ENCODE measurements around the gene IRAK3. TPM values are rescaled to one million over a fixed set of nuclear protein-coding genes. Genes with fewer than 3 reads are reported as not detected.

IRAK3 gene
- total RNA-seq, 4 donors from 2014 or later = 3.0 to 26.4 (median 7.8) TPM

DNA sequence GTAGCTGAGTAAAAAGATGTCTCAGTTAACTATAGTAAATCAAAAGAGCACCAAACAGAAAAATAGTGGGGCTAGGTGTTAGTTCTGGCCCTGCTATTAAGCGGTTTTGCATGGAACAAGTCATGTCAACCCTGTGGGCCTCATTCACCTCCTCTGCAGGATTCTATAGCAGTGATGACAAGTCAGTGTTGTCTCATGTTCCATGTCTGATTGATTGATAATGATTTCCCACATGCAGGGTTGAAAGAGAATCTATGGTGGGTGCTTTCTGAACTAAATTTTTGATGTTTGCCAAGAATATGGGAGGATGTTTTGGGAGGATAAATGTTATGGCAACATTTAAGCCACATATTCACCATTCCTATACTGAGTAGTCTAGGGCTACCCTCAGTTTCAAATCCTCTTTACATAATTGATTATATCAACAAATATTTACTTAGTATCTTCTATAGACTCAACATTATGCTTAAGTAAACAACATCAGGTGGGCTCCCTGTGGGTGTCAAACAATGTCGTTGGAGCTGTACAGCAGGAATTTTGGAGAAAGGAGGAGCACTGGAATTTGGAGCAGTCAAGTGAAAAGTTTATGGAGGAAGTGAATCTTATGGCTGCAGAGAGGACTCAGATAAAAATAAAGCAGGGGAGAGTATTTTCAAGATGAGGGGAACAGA lies 48.6 kb downstream of the IRAK3 start:
- Histone ChIP-seq H3K9me3 (no peaks in the 10 kb centered on the region), H3K27ac (no peak overlapping the region), H3K4me3 (no peak overlapping the region), H3K4me1 (peaks cover 0 to 7% (median 0%) of the 10 kb centered on the region in 4 donors), H3K36me3 (no peaks in the 10 kb centered on the region), H3K27me3 (no peaks in the 10 kb centered on the region)
- DNase-seq = no peak
- TF ChIP-seq, protein P1, sequence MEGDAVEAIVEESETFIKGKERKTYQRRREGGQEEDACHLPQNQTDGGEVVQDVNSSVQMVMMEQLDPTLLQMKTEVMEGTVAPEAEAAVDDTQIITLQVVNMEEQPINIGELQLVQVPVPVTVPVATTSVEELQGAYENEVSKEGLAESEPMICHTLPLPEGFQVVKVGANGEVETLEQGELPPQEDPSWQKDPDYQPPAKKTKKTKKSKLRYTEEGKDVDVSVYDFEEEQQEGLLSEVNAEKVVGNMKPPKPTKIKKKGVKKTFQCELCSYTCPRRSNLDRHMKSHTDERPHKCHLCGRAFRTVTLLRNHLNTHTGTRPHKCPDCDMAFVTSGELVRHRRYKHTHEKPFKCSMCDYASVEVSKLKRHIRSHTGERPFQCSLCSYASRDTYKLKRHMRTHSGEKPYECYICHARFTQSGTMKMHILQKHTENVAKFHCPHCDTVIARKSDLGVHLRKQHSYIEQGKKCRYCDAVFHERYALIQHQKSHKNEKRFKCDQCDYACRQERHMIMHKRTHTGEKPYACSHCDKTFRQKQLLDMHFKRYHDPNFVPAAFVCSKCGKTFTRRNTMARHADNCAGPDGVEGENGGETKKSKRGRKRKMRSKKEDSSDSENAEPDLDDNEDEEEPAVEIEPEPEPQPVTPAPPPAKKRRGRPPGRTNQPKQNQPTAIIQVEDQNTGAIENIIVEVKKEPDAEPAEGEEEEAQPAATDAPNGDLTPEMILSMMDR (IDR thresholded peaks at IDR 0.05) = no peak
- TF ChIP-seq POLR2A (IDR thresholded peaks at IDR 0.05) = no peak

DNA sequence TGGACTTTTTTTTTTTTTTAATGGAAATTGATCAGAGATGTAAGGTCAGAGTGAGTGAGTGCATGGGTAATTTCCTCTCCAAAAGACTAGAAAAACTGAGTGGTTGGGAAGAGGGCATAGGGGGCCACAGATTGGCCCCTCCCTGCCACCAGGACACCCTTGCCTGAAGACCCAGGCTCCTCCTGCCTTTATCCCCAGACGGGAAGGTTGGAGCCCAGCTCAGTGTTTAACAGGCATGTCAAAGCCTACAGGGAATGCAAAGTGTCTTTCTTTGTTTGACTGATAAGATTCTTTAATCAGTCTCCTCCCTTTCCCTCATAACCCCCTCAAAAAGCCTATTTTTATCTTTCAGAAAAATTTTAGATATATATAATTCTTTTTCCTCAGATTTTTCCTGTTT lies 50.3 kb downstream of the IRAK3 start:
- Histone ChIP-seq H3K9me3 (no peaks in the 10 kb centered on the region), H3K4me3 (no peak overlapping the region), H3K27ac (no peak overlapping the region), H3K36me3 (no peaks in the 10 kb centered on the region), H3K4me1 (peaks cover 0 to 7% (median 0%) of the 10 kb centered on the region in 4 donors), H3K27me3 (no peaks in the 10 kb centered on the region)
- TF ChIP-seq, protein P1 (IDR thresholded peaks at IDR 0.05) = no peak
- no peak for TF ChIP-seq POLR2A (IDR thresholded peaks at IDR 0.05)
- DNase-seq = no peak

DNA sequence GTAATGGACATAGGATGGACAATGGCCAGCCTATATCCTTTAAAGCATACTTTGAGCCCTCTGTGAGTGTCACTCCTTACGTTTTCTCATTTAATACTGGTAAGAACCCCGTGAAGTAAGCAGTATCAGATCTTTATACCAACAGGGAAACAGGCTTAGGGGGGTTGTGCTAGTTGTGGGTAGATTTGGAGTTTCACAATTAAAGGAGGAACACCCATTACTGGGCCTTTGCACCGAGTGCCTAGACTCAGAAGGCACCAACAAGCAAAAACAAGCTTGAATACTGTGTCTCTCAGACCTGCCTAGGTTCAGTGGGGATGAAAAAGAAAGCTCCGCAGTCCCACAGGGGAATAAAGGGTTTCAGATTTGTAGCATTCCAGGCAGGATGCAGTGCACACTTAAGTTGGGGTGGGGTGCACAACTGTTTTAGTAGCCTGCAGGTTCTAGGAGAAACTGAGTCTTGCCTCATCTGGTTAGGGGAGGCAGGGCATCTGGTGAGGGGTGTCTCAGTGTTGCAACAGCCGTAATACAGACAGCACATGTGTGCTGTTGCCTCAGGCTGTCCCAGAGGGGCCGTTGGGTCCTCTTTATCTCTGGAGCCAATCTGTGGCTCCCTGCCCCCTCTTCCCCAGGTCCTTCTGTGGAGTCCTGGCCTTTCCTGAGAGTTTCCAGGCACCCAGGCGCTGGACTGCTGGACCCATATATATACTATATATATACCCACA lies 51.2 kb downstream of the IRAK3 start:
- TF ChIP-seq, protein P1 (IDR thresholded peaks at IDR 0.05) = no peak
- no peak for TF ChIP-seq POLR2A (IDR thresholded peaks at IDR 0.05)
- no peak overlapping the region for H3K27ac ChIP-seq
- no peaks in the 10 kb centered on the region for H3K9me3 ChIP-seq
- no peaks in the 10 kb centered on the region for H3K36me3 ChIP-seq
- no peak overlapping the region for H3K4me3 ChIP-seq
- H3K4me1 ChIP-seq = no peaks in the 10 kb centered on the region
- no peaks in the 10 kb centered on the region for H3K27me3 ChIP-seq
- DNase-seq = no peak

DNA sequence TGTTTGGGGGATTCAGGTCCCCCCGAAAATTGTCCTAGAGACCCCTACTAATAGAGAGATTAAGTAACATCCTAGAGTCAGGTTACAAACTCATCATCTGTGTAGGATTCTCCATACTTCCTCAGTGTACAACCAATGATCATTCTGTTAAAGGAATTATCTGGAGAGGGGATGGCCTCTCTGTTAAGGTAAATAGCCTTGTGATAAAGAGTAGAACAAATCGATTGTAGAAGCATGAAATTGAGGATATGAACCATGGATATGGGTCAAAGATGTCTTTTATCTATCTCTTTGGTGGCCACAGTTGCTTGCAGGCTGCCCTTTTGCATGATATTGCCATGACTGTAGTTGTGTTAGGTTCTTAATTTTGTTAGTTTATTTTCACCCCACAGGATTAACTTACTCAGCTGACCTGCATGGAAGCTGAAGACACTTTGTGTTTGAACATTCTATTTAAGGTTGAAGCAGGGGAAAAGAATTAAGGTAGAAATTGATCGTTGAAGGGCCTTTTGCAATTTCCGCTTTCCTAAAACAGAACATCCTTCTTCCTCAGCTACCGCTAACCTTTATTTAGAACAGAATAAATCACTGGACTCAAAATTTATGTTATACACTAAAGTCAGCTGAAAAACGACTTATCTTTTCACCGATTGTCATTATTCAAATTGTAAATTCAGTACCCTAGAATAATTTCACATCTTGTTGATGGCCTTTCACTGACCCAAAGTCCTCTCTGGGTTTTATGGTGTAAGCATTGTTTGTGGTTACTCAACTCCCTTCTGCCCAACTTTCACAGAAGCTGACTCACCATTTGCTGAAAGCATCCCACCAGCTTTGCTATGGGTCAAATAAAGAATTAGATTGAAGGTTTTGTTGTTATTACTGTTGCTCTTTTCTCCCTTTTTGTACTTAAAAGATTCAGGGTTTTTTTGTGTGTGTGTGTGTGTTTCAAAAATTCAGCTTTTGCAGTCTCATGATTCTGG lies 52.3 kb downstream of the IRAK3 start:
- Histone ChIP-seq H3K27ac (no peak overlapping the region), H3K36me3 (peaks cover 0 to 4% (median 0%) of the 10 kb centered on the region in 3 donors), H3K27me3 (no peaks in the 10 kb centered on the region), H3K4me1 (no peaks in the 10 kb centered on the region), H3K4me3 (no peak overlapping the region), H3K9me3 (no peaks in the 10 kb centered on the region)
- no peak for DNase-seq
- TF ChIP-seq, protein P1 (IDR thresholded peaks at IDR 0.05) = no peak
- TF ChIP-seq POLR2A (IDR thresholded peaks at IDR 0.05) = no peak

DNA sequence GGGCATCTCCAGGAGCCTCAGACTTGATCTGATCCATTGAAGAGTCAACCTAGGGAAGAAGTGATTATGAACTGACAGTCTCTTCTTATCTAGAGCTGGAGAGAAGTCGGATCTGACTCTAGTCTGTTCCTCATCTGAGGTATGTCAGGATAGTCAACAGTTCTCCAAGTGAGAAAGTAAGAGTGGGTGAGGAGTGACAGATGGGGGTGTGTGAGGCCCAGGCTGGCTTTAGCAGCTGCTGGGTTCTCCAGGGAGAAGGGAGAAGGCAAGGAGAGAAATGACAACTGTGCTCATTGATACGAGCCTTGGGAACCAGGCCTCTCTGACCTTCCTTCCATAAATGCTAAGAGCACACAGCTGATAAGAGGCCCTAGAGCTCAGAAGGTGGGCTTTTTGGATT lies 53.3 kb downstream of the IRAK3 start:
- no peaks in the 10 kb centered on the region for H3K27me3 ChIP-seq
- H3K36me3 ChIP-seq = peaks cover 0 to 5% (median 0%) of the 10 kb centered on the region in 3 donors
- no peak overlapping the region for H3K4me3 ChIP-seq
- H3K4me1 ChIP-seq = no peaks in the 10 kb centered on the region
- TF ChIP-seq, protein P1 (IDR thresholded peaks at IDR 0.05) = no peak
- no peak for TF ChIP-seq POLR2A (IDR thresholded peaks at IDR 0.05)
- no peak for DNase-seq
- H3K27ac ChIP-seq = no peak overlapping the region
- H3K9me3 ChIP-seq = no peaks in the 10 kb centered on the region

Measured in Peyer's patch (tissue), 4 donors.